Measurements from ENCODE around the gene ATG4A. TPM values are rescaled to one million over a fixed set of nuclear protein-coding genes. Genes with fewer than 3 reads are reported as not detected.
A peak's percentile ranks its signal among the peaks of the same experiment; 100 is the strongest.

The ATG4A gene
- total RNA-seq, 1 donor from 2014 or later, result 17.4 TPM

DNA sequence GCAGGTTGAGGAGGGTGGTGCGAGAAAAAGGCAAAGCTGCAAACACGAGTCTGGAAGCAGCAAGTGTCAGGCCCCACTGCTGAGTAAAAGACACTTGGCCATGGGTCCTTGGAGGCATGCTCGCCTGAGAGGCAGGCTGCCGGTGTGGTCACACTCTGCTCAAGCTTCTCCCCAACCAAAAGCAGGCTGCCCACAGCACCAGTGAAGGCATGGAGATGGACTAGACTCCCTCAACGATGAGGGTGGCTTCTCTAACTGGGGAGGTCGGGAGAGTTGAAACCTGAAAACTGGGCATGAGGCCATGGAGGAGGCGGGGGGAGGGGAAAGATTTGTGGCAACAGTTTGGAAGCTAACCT lies 86.5 kb downstream of the ATG4A start:
- Histone ChIP-seq H3K4me1 (no peaks in the 10 kb centered on the region), H3K4me3 (no peak overlapping the region), H3K36me3 (no peaks in the 10 kb centered on the region), H3K9me3 (replicated peaks) (no peaks in the 10 kb centered on the region), H3K27me3 (ENCODE audit: low read depth) (no peaks in the 10 kb centered on the region), H3K27ac (replicated peaks) (no peak overlapping the region)
- TF ChIP-seq, protein P1, sequence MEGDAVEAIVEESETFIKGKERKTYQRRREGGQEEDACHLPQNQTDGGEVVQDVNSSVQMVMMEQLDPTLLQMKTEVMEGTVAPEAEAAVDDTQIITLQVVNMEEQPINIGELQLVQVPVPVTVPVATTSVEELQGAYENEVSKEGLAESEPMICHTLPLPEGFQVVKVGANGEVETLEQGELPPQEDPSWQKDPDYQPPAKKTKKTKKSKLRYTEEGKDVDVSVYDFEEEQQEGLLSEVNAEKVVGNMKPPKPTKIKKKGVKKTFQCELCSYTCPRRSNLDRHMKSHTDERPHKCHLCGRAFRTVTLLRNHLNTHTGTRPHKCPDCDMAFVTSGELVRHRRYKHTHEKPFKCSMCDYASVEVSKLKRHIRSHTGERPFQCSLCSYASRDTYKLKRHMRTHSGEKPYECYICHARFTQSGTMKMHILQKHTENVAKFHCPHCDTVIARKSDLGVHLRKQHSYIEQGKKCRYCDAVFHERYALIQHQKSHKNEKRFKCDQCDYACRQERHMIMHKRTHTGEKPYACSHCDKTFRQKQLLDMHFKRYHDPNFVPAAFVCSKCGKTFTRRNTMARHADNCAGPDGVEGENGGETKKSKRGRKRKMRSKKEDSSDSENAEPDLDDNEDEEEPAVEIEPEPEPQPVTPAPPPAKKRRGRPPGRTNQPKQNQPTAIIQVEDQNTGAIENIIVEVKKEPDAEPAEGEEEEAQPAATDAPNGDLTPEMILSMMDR (IDR thresholded peaks at IDR 0.05; ENCODE audit: borderline replicate concordance), result no peak
- intact Hi-C loops (cut with micrococcal nuclease), result no loop called here
- no peak for DNase-seq

DNA sequence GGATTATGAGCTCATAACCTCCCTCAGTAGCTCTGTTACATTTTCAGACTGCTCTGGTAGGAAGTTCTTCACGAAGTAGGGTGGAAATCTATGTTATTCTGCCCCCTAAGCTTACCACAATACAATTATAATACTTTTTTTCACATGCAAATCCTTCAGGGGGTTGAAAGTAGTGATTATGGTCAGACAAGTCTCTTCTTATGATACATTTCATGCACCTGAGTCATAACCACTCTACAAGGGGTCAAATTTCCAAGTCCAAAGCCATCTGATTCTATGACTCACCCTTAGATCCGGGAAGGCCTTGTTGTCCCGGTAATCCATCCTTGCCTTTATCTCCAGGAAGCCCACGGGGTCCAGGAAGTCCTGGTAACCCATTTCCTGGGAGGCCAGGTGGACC lies 95.2 kb downstream of the ATG4A start:
- DNase-seq, result no peak
- H3K27me3 ChIP-seq (ENCODE audit: low read depth), result no peaks in the 10 kb centered on the region
- no peaks in the 10 kb centered on the region for H3K9me3 ChIP-seq (replicated peaks)
- H3K4me1 ChIP-seq, result no peaks in the 10 kb centered on the region
- TF ChIP-seq, protein P1 (IDR thresholded peaks at IDR 0.05; ENCODE audit: borderline replicate concordance), result no peak
- H3K36me3 ChIP-seq, result no peaks in the 10 kb centered on the region
- intact Hi-C loops (cut with micrococcal nuclease), result no loop called here
- H3K4me3 ChIP-seq, result no peak overlapping the region
- no peak overlapping the region for H3K27ac ChIP-seq (replicated peaks)

GRCh38 chrX:108198420-108198819 lies 106.8 kb downstream of the ATG4A start:
- TF ChIP-seq, protein P1 (IDR thresholded peaks at IDR 0.05; ENCODE audit: borderline replicate concordance), result no peak
- no peaks in the 10 kb centered on the region for H3K27me3 ChIP-seq (ENCODE audit: low read depth)
- no peak overlapping the region for H3K4me3 ChIP-seq
- DNase-seq, result no peak
- H3K27ac ChIP-seq (replicated peaks), result no peak overlapping the region
- H3K9me3 ChIP-seq (replicated peaks), result no peaks in the 10 kb centered on the region
- H3K4me1 ChIP-seq, result no peaks in the 10 kb centered on the region
- no peaks in the 10 kb centered on the region for H3K36me3 ChIP-seq
- intact Hi-C loops (cut with micrococcal nuclease), result no loop called here

DNA sequence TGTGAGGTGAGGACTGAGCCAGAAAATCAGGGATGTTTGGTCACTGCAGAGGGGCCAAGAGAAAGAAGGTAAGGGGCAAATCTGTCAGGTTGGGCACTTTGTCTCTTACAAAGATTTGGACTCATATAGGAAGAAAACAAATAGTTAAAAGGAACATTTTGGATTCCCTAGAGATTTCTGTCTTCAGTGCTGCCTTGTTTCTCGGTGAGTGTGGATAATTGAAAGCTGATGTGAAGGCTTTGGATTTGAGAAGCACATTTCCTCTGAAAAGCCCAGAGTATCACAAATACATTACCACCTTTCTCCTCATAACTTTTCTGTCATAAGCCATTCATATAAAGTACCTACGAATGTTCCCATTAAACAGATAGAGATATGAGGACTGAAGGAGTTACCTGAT lies 107.5 kb downstream of the ATG4A start:
- Histone ChIP-seq H3K27ac (replicated peaks) (no peak overlapping the region), H3K4me3 (no peak overlapping the region), H3K9me3 (replicated peaks) (no peaks in the 10 kb centered on the region), H3K4me1 (no peaks in the 10 kb centered on the region), H3K36me3 (no peaks in the 10 kb centered on the region), H3K27me3 (ENCODE audit: low read depth) (no peaks in the 10 kb centered on the region)
- TF ChIP-seq, protein P1 (IDR thresholded peaks at IDR 0.05; ENCODE audit: borderline replicate concordance), result no peak
- intact Hi-C loops (cut with micrococcal nuclease), result no loop called here
- no peak for DNase-seq

DNA sequence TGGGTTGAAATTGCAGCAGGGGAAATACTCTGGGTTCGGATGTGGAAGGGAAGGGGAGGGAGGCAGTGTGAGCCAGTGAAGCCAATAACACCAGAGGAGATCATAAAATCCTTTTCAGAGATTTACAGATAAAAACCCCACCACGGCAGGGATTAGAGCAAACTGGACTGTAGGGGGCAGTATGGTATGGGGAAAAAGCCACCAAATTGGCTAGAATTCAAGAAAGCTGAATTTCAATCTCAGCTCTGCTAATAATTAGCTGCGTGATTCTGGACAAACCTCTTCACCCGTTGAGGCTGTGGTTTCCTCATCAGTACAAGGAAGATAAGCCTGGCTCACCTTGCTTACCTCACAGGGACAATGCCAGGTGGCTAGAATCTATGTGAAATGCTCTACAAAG lies 108.1 kb downstream of the ATG4A start:
- DNase-seq, result no peak
- Histone ChIP-seq H3K9me3 (replicated peaks) (no peaks in the 10 kb centered on the region), H3K36me3 (no peaks in the 10 kb centered on the region), H3K27ac (replicated peaks) (no peak overlapping the region), H3K27me3 (ENCODE audit: low read depth) (no peaks in the 10 kb centered on the region), H3K4me1 (no peaks in the 10 kb centered on the region), H3K4me3 (no peak overlapping the region)
- intact Hi-C loops (cut with micrococcal nuclease), result no loop called here
- TF ChIP-seq, protein P1 (IDR thresholded peaks at IDR 0.05; ENCODE audit: borderline replicate concordance), result peak; percentile 57

GRCh38 chrX:108203540-108203939 lies 112.0 kb downstream of the ATG4A start:
- H3K36me3 ChIP-seq, result no peaks in the 10 kb centered on the region
- TF ChIP-seq, protein P1 (IDR thresholded peaks at IDR 0.05; ENCODE audit: borderline replicate concordance), result no peak
- no peak for DNase-seq
- H3K4me1 ChIP-seq, result no peaks in the 10 kb centered on the region
- H3K9me3 ChIP-seq (replicated peaks), result no peaks in the 10 kb centered on the region
- intact Hi-C loops (cut with micrococcal nuclease), result no loop called here
- H3K27ac ChIP-seq (replicated peaks), result no peak overlapping the region
- H3K4me3 ChIP-seq, result no peak overlapping the region
- no peaks in the 10 kb centered on the region for H3K27me3 ChIP-seq (ENCODE audit: low read depth)
